ENCODE measurements around the gene HEATR1. TPM values are rescaled to one million over a fixed set of nuclear protein-coding genes. Genes with fewer than 3 reads are reported as not detected.
"Not testable (repeated sequence)": the region's sequence is repeated elsewhere in the genome, so short reads cannot be mapped to it uniquely, and the experiment has no call there.

The HEATR1 gene
- total RNA-seq, 2 donors from 2014 or later, result 27.4 to 28.3 TPM

DNA sequence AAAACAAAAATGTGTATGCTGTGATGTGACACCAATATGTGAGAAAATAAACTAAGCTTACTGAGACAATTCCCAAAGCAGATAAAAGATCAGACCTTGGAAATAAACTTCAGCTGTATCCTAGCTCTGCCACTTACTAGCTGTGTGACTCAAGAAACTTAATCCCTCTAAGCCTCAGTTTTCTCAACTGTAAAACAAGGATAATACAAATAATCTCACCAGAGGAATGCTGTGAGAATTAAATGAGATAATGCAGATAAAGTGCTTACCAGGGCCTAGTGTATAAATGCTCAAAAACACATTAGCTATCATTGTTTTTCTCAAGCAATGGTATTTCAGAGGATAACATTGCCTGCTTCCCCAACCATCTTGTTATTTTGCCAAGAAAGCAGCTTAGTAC lies 2.1 kb downstream of the HEATR1 start:
- intact Hi-C loops (cut with DNase I), result loop anchor here in 1 of 2 donors (10.0 kb wide), 1 partner anchor 193 kb away; the partner anchor contains the start of gene MTR
- DNase-seq (ENCODE audit: low spot score), result no peak

GRCh38 chr1:236590553-236591150 lies 13.7 kb downstream of the HEATR1 start:
- intact Hi-C loops (cut with DNase I), result no loop called here
- no peak for DNase-seq (ENCODE audit: low spot score)

- no peak for DNase-seq (ENCODE audit: low spot score)
- intact Hi-C loops (cut with DNase I), result no loop called here
These were observed 14.8 kb downstream of the HEATR1 start for GRCh38 chr1:236589531-236589930.

- no peak for DNase-seq (ENCODE audit: low spot score)
- intact Hi-C loops (cut with DNase I), result no loop called here
These were observed 22.8 kb downstream of the HEATR1 start for GRCh38 chr1:236581528-236581927.

GRCh38 chr1:236580404-236580803 lies 23.9 kb downstream of the HEATR1 start:
- DNase-seq (ENCODE audit: low spot score); intact Hi-C loops (cut with DNase I): not testable (repeated sequence)

DNA sequence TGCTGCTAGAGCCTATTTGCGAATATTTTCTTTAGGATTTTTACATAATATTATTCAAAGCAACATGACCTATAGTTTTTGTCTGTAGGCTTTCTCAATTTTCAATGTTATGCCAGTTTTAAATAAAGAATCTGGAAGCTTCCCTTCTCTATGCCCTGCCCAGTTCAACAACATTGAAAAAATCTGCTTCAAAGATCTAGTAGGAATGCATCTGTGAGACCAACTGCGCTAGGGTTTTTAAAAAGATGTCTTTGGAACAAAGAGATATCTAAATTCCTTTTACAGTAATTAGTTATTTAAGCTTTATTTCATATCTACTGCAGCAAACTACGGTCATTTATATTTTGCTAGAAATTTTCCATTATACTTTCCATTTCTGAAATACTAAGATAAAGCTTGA lies 25.7 kb downstream of the HEATR1 start:
- intact Hi-C loops (cut with DNase I), result no loop called here
- DNase-seq (ENCODE audit: low spot score), result no peak

DNA sequence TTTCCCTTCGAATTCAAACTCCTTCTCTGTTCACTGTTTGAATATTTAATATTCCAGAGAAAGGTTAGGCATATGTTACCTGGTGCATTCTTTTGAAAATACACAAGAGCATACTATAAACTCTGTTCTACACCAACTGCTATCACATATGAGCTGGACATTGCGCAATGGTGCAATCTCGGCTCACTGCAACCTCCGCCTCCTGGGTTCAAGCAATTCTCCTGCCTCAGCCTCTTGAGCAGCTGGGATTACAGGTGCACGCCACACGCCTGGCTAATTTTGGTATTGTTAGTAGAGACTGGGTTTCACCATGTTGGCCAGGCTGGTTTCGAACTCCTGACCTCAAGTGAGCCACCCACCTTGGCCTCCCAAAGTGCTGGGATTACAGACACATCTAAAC lies 27.3 kb downstream of the HEATR1 start:
- intact Hi-C loops (cut with DNase I); DNase-seq (ENCODE audit: low spot score): not testable (repeated sequence)

DNA sequence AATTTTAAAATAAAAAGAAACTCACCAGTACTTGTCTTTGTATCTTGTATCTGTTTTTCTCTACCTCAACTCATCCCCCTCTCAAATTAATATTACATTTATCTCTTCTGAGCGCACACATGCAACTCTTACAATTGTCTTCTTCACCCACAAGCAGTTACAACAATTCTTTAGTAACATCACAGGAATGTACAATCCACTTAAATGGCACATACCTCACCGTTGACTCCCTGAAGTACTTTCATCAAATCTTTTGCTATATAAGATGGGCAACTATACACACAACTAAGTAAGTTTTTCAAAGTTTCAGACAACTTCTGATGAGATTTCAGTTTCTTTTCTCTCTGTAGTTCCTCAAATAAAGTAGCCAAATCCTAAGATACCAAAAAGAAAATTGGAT lies 28.3 kb downstream of the HEATR1 start:
- no peak for DNase-seq (ENCODE audit: low spot score)
- intact Hi-C loops (cut with DNase I), result no loop called here

- no peak for DNase-seq (ENCODE audit: low spot score)
- intact Hi-C loops (cut with DNase I), result no loop called here
These were observed 28.8 kb downstream of the HEATR1 start for GRCh38 chr1:236575523-236575922.

GRCh38 chr1:236568285-236568894 lies 35.9 kb downstream of the HEATR1 start:
- intact Hi-C loops (cut with DNase I), result no loop called here
- no peak for DNase-seq (ENCODE audit: low spot score)

DNA sequence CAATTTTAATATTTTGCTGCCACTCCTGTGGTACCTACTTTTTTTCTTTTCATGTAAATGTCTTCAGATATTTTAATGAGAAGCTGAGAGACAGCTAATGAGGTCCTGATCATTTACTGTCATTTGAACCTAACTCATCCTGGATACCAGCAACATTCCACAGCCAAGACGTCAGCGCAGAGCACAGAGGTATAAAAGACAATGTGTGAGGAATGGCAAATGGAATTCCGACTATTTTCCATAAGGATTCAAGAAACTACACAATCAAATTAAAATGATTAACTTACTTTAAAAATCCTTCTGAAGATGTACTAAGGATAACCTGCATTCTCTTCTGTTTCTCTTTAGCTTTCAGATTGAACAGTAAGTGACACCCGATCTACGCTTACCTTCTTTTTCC lies 38.8 kb downstream of the HEATR1 start:
- intact Hi-C loops (cut with DNase I), result no loop called here
- no peak for DNase-seq (ENCODE audit: low spot score)

- intact Hi-C loops (cut with DNase I), result no loop called here
- DNase-seq (ENCODE audit: low spot score), result no peak
These were observed 42.3 kb downstream of the HEATR1 start for GRCh38 chr1:236561976-236562375.

GRCh38 chr1:236560213-236560771 lies 44.0 kb downstream of the HEATR1 start:
- intact Hi-C loops (cut with DNase I), result no loop called here
- no peak for DNase-seq (ENCODE audit: low spot score)

- intact Hi-C loops (cut with DNase I), result no loop called here
- no peak for DNase-seq (ENCODE audit: low spot score)
These were observed 45.5 kb downstream of the HEATR1 start for GRCh38 chr1:236558846-236559245.

DNA sequence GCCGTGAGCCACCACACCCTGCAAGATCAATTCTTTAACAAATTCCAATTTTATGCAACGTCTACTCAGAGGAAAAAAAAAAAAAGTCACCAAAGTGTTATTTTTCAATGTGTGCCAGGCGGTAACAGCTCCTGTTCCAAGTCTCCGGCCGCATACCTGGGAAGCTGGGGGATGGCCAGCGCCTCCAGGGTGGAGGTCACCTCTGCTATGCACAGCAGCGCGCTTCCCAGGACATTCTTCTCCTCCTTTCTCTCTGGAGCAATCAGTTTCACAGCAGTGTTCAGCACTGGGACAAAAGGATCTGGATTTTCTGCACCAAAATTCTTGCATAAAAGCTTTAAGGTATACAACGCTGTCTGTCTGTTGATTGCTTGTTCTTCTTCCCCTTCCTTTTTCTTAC lies 46.2 kb downstream of the HEATR1 start:
- intact Hi-C loops (cut with DNase I), result no loop called here
- DNase-seq (ENCODE audit: low spot score), result no peak

DNA sequence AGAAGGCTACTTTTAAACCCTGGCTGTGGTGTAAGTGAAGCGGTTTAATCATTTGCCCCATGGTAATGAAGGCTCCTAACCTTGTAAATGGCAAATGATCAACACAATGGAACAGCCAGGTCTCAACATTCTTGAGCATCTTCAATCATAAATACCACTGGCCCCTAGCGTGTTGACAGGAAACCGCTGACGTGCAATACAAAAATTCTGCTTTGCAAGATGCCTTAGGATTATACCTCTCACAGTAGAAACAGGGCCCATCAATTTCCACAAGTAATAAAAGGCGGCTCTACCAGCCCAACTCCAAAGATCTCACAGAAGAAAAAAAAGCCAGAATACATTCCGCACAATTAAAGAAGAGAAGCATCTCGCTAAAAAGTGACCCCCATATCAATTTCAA lies 47.7 kb downstream of the HEATR1 start:
- intact Hi-C loops (cut with DNase I), result no loop called here
- no peak for DNase-seq (ENCODE audit: low spot score)

DNA sequence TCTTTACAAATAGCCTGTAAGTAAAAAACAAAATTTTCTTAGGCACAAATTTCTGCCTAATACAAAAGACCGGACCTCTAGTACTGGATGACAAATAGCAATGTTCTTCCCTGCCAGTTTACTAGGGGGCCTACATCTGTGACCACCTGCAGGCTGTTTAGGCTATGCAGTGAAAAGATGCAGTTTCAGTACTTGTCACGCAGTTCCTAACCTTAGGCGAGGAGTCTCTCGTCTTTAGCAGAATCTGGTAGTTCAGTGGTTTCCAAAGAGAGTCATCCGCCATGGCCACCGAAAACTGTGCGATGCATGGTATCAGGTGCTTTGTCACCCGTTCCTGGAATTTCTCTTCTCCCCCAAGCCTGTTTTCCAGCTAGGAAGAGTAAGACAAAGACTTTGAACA lies 50.9 kb downstream of the HEATR1 start:
- intact Hi-C loops (cut with DNase I), result no loop called here
- no peak for DNase-seq (ENCODE audit: low spot score)

GRCh38 chr1:236552901-236553300 lies 51.4 kb downstream of the HEATR1 start:
- DNase-seq (ENCODE audit: low spot score), result no peak
- intact Hi-C loops (cut with DNase I), result no loop called here

GRCh38 chr1:236552096-236552495 lies 52.2 kb downstream of the HEATR1 start:
- no peak for DNase-seq (ENCODE audit: low spot score)
- intact Hi-C loops (cut with DNase I), result no loop called here

DNA sequence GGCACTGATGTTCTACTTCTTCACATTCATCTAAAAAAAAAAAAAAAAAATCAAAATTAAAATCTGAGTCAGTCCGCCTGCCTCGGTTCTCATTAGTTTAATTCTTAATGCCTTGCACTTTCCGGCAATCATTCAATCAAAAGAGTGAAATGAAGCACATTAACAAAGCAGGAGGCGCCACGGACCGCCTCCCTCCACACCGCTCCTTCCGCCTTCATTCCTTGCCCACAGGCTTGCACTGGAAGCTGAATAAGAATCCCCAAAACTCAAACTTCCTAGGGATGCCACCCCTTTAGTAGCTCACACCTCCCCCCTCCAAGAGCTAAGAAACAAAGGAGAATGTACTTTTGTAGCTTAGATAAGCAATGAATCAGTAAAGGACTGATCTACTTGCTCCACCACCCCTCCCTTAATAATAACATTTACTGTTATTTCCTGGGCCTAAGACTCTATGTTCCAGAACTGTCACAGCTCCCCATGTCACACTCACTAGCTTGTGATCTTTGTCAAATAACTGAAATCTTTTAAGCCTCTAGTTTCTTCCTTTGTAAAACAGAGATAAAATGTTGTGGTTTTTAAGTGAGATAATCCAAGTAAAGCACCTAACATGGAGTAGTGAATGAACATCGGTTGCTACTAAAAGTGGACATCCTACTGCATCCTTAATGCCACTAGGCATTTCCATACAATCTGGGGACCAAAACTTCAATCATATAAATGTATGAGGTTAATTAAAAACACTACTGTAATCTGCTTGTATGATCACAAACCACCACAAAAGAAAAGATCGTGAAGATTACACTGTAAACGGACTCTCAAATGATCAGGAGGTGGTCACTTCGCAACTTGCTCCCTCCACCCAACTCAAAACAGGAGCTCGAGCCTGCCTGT lies 53.1 kb downstream of the HEATR1 start:
- intact Hi-C loops (cut with DNase I), result no loop called here
- no peak for DNase-seq (ENCODE audit: low spot score)

Measured in posterior vena cava (tissue), 2 donors.